Vagina (tissue), 2 donors: ENCODE data around the gene DNM1L.

ENCODE experiments used
- POLR2A ChIP-seq, 2 donors: fragments of 450-650 bp; IDR thresholded peaks; one replicate each; pipeline ENCODE4 v1.6.1; 2017; ENCODE audit warnings: antibody characterized with exemption in 2 of 2, mild to moderate bottlenecking in 2 of 2, moderate library complexity in 2 of 2
- TF ChIP-seq, protein P1 (sequence below), 3 experiments: fragments of 450-650 bp in 2 of 3; fragments of 200-600 bp in 1 of 3; sonication (generic) in 1 of 3; IDR thresholded peaks; one replicate each; pipeline ENCODE4 v1.5.1; 2017 to 2019; ENCODE audit warnings: antibody characterized with exemption in 3 of 3, mild to moderate bottlenecking in 2 of 3, moderate library complexity in 2 of 3

DNA sequence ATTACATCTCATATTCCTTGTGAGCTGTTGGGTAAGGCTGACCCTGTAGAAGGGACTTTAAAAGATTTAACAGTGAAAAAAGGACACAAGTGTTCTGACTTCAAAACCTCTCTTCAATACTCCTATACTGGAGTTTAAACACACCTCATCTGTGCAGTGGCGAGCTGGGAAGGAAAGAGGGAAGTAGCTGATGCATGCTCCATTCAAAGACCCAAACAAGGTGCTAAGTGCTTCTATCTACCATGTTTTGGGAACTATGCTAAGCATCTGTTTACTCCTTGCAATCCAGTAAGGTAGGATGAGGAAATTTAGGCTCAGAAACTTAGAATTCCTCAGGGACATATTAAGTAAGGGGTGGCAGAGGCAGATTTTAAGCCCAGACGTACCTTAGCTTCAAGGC is 16.4 kb upstream of the DNM1L start:
- TF ChIP-seq, protein P1, sequence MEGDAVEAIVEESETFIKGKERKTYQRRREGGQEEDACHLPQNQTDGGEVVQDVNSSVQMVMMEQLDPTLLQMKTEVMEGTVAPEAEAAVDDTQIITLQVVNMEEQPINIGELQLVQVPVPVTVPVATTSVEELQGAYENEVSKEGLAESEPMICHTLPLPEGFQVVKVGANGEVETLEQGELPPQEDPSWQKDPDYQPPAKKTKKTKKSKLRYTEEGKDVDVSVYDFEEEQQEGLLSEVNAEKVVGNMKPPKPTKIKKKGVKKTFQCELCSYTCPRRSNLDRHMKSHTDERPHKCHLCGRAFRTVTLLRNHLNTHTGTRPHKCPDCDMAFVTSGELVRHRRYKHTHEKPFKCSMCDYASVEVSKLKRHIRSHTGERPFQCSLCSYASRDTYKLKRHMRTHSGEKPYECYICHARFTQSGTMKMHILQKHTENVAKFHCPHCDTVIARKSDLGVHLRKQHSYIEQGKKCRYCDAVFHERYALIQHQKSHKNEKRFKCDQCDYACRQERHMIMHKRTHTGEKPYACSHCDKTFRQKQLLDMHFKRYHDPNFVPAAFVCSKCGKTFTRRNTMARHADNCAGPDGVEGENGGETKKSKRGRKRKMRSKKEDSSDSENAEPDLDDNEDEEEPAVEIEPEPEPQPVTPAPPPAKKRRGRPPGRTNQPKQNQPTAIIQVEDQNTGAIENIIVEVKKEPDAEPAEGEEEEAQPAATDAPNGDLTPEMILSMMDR (IDR thresholded peaks at IDR 0.05) = no peak
- no peak for TF ChIP-seq POLR2A (IDR thresholded peaks at IDR 0.05)
